Erythroblast (primary cell): ENCODE data around the gene ZBTB20.

Source experiments
- DNase-seq, 2 experiments: peaks; one replicate each; lab custom pipeline; 2025; lab: John Stamatoyannopoulos, UW
- GATA1 ChIP-seq: IDR thresholded peaks from 2 replicates; pipeline ENCODE4 v1.6.1; 2011; ENCODE audit warnings: low read depth, mild to moderate bottlenecking, control low read depth, low read length, moderate library complexity
- POLR2A ChIP-seq: IDR thresholded peaks from 2 replicates; pipeline ENCODE4 v1.6.1; 2011; ENCODE audit warnings: mild to moderate bottlenecking, low read length

The ZBTB20 gene

DNA sequence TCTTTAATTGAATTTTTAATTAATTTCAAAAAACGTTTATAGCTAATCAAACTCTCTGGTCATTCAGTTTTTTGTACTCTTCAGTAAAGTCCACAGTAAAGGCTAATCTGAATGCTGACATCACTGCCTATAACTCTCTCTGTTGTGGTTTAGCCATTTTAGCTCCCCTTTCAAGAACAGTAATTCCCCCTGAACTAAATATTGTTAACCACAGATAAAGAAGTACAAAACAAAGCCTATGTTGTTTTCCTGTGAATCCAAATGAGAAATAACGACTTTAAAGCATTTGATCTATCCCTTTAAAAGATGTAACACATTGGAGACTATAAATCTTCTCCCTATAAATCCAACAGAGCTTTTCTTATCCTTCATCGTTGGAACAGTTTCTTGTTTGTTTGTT lies 94.2 kb downstream of the ZBTB20 start:
- TF ChIP-seq GATA1 (no peak), POLR2A (no peak)

DNA sequence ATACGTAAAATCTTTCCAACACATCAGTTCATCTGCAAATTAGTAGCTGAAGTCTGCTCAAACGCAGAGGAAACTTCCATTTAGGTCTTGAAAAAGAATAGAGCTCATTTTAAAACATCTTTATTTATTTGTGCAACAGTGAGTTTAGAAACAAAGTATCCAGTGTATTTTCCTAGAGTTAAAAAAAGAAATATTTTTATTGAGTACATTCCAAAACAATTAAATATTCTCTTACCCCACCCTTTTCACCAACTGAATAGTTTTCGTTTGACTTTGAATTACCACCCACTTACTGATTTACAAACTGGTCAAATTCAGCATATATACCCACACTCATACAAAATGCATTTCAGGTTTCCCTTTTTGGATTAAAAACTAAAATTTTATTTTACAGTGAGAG lies 104.7 kb downstream of the ZBTB20 start:
- no peak for DNase-seq
- TF ChIP-seq POLR2A (no peak), GATA1 (no peak)

More for the DNA sequence above, 94.2 kb downstream of the ZBTB20 start:
- DNase-seq, result no peak

DNA sequence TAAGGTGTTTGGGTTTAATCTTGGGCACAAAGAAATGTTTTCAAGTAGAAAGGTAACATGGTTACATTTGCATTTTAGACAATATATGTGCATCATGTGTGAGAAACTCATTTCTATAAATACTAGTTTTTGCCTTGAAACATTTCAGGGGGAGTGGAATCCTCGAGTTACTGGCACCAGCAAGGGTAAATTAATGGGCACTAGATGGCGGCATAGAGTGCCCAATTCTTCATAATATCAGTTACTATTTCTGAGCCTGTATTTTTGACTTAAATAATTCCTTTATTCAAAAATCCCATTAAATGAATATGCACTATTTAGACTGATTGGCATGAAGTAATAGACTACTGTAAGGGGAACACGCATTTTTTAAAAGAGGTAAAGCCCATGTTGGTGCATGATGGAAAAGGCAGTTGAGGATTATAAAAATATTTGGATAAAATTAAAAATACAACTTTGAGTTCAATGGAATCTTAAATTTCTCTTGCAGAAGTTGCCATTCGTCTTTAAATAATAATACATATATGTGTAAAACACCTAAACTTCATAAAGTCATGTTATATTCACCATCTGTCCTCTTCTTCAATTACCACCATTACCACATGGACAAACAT lies 106.3 kb downstream of the ZBTB20 start:
- peak; percentile 41 to 65 for DNase-seq

DNA sequence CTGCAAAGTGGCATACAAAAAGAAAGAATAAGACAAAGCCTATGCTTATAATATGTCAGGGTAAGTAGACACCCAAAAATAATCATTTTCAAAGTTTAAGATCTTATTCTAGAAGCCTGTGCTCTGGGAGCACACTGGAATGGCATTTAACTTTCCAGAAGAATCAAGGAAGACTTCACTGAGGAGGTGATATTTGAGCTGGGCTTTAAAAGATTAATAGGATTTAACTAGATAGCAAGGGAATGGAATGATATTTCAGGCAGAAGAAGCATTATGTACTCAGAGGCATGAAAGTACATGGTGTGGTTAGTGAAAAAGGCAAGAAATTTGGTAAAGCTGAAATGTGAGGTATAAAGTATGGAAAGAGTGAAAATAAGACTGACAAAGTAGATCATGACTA lies 106.8 kb downstream of the ZBTB20 start:
- DNase-seq, result no peak
- TF ChIP-seq POLR2A, result no peak
- no peak for TF ChIP-seq GATA1

More for the DNA sequence above, 106.3 kb downstream of the ZBTB20 start:
- TF ChIP-seq GATA1 (no peak), POLR2A (no peak)

DNA sequence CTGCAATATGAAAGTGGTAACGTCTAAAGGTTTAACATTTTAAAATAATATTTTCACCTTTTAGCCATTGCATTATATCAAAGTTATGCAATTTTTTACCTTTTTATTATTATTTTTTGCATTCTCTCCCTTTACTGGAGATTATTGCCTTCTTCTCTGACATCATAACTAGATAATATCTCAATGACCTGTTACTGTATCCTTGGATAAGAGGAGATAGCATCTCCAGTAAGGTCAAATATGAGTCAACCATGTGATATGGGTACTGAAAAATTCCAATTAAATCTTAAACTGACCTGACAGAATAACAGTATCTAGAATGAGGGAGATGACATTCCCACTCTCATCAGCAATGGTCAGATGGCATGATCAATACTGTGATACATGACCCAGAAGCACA lies 108.3 kb downstream of the ZBTB20 start:
- no peak for DNase-seq
- TF ChIP-seq GATA1, result no peak
- no peak for TF ChIP-seq POLR2A

DNA sequence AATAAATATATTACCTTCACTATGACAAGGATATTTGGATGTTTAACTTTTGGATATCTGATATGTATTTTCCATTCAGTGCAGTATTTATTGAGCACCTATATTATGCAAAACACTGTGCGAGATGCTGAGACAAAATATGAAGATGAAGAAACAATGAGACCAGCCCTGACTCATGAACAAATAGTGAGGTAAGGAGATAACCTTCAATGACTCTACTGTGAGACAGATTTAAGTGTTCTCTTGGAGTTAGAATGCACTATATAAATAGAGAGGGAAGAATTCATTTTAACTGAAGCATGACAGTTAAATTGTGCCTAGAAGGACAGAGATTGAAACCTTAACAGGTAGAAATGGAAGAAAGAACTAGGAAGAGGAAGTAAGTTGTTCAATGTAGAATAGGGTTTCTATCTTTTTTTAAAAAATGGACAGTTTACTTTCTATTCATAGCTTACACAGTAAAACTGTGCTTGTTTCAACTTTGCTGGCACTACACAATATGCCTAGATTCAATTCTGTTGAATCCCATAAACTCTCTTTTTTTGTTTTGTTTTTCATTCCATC lies 124.2 kb downstream of the ZBTB20 start:
- TF ChIP-seq POLR2A (no peak), GATA1 (no peak)

DNA sequence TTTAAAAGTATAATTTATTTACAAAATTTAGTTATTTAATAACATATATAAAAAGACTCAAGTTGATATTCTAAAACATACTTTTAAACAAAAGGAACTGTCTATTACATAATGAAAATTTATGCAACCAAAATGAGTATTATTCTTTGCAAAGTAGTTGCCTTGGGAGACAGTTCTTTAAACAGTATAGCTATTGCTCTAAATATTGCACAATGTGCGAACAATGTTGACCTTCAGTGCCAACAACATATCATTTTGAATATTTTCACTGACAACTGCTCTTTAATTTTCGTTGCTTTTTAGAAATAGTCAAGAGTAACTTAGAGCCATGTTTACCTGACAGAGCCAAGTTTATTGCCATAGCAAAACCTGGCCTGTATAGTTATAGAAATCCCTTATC lies 124.9 kb downstream of the ZBTB20 start:
- TF ChIP-seq POLR2A, result no peak
- no peak for TF ChIP-seq GATA1
- DNase-seq, result no peak

More for the DNA sequence above, 124.2 kb downstream of the ZBTB20 start:
- DNase-seq, result no peak

- DNase-seq, result no peak
- TF ChIP-seq GATA1 (no peak), POLR2A (no peak)
These were observed 126.0 kb downstream of the ZBTB20 start for GRCh38 chr3:115021061-115021460.

GRCh38 chr3:115019900-115020299 lies 127.2 kb downstream of the ZBTB20 start:
- DNase-seq, result no peak
- TF ChIP-seq GATA1 (no peak), POLR2A (no peak)

DNA sequence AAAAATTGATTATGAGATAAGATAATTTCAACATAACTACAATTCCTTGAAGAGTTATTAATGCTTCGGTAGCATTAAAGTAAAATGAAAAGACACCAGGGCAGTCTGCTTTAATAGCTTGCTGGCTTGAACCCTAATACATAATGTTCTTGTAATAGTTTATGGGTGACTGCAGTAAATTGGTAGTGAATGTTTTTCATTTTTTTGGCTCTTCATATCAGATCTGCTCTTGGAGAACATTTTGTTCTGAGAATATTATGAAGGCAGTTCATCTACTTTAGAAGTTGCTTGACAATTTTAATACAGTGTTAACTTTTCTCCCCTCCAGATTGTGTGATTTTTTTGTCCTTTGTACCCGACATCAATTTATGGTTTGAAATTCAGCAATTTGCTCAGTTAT lies 128.4 kb downstream of the ZBTB20 start:
- TF ChIP-seq GATA1 (no peak), POLR2A (no peak)
- no peak for DNase-seq

GRCh38 chr3:115007966-115008365 lies 139.1 kb downstream of the ZBTB20 start:
- TF ChIP-seq POLR2A (no peak), GATA1 (no peak)
- DNase-seq, result no peak

GRCh38 chr3:115004201-115005140 lies 142.6 kb downstream of the ZBTB20 start:
- TF ChIP-seq POLR2A (no peak), GATA1 (no peak)
- DNase-seq, result no peak

DNA sequence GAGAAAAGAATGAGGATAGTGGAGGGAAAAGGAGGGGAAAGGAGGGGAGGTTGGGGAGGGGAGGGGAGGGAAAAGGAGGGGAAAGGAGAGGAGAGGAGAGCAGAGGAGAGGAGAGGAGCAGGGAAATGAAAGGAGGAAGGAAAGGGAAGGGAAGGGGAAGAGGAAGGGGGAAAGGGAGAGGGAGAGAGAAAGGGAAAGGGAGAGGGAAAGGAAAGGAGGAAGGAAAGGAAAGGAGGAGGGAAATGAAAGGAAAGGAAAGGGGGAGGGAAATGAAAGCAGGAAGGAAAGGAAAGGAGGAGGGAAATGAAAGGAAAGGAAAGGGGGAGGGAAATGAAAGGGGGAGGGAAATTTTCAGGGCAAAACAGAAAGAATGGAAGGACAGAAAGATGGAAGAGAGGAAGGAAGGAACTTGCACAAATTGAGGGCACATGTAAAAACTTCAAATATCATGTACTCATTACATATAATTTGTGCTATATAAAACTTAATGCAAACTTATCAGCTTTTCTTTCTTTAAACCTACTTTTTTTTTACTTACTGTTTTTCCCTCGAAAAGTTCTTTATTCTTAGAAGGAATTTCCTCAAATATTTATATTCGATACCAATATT lies 148.0 kb downstream of the ZBTB20 start:
- TF ChIP-seq POLR2A (no peak), GATA1 (no peak)
- no peak for DNase-seq
